ENCODE results near the gene EIF4G3. TPM values are rescaled to one million over a fixed set of nuclear protein-coding genes. Genes with fewer than 3 reads are reported as not detected.

The EIF4G3 gene
- total and polyA plus RNA-seq, 10 of the 15 experiments (the other 5 are each of a cell fraction or from before 2014, with no cell fraction given) = 7.4 to 45.1 (median 29.1) TPM

DNA sequence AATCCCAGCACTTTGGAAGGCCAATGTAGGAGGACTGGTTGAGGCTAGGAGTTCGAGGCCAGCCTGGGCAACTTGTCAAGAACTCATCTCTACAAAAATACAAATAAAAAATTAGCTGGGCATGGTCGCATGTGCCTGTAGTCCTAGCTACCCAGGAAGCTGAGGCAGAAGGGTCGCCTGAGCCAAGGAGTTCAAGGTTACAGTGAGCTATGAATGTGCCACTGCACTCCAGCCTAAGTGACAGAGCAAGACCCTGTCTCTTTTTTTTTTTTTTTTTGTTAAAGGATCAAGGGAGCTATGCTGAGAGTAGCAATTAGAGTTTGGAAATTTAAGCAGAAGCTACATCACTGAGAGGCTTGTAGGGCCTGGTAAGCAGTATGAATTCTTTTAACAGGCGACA lies 70.9 kb downstream of the EIF4G3 start:
- Histone ChIP-seq H3K4me1 (ENCODE audit: control insufficient read depth, insufficient read depth, low read length) (no peaks in the 10 kb centered on the region), H3K9me3 (replicated peaks; ENCODE audit: control insufficient read depth, insufficient read depth, low read length) (no peaks in the 10 kb centered on the region), H3K9ac (ENCODE audit: control insufficient read depth, insufficient read depth, low read length) (no peak overlapping the region), H3K79me2 (ENCODE audit: control insufficient read depth, insufficient read depth, low read length) (no peaks in the 10 kb centered on the region), H3K4me3 (no peak overlapping the region), H3K27ac (ENCODE audit: control insufficient read depth, insufficient read depth) (no peak overlapping the region), H3K4me2 (ENCODE audit: control insufficient read depth, insufficient read depth) (no peak overlapping the region), H3K27me3 (replicated peaks in 1 of 2; ENCODE audit: control insufficient read depth in 2 of 2, insufficient read depth in 2 of 2, low read length in 1 of 2) (no peaks in the 10 kb centered on the region), H3K36me3 (ENCODE audit: control insufficient read depth in 2 of 2, insufficient read depth in 2 of 2, low read length in 1 of 2) (no peaks in the 10 kb centered on the region; a peak in 1 of 4 replicates), H2AFZ (ENCODE audit: control insufficient read depth, low read depth, low read length) (no peak overlapping the region), H4K20me1 (ENCODE audit: control insufficient read depth, insufficient read depth) (no peaks in the 10 kb centered on the region)
- ChIA-PET RAD21 (ENCODE audit: unreplicated experiment) (interaction anchor here (0.6 kb wide), 1 partner anchor 142 kb away, joined by 3 read pairs; no protein-coding TSS in a partner anchor), CTCF (interaction anchor here (0.6 kb wide), 1 partner anchor 75 kb away, joined by 3 read pairs; no protein-coding TSS in a partner anchor), SMC1A (ENCODE audit: uncharacterized antibody, unreplicated experiment) (interaction anchor here (0.6 to 0.8 kb wide), 3 partner anchors 10 to 108 kb away, joined by 3 read pairs; no protein-coding TSS in a partner anchor), POLR2A (interaction anchor here (0.5 to 0.7 kb wide), 3 partner anchors 24 to 1480 kb away, joined by 3 to 4 read pairs (median 4); no protein-coding TSS in a partner anchor)
- 88% methylated on average over 4 of the region's 4 CpGs for WGBS (ENCODE audit: insufficient coverage, insufficient replicate concordance, low lambda C conversion rate, missing lambda C conversion rate)
- intact Hi-C loops (cut with micrococcal nuclease; ENCODE audit: unreplicated experiment) (no loop called here), in situ Hi-C loops (cut with MboI) (no loop called here)
- TF ChIP-seq ZZZ3 (IDR thresholded peaks at IDR 0.05; ENCODE audit: control insufficient read depth, insufficient read length, low read depth) (no peak), MYB (IDR thresholded peaks at IDR 0.05; ENCODE audit: borderline replicate concordance, low read depth, low read length) (no peak), BHLHE40 (IDR thresholded peaks at IDR 0.05; ENCODE audit: borderline replicate concordance in 1 of 2, low read depth in 2 of 2, low read length in 1 of 2) (no peak), TBL1XR1 (IDR thresholded peaks at IDR 0.05; ENCODE audit: low read depth, low read length) (no peak), MEF2B (IDR thresholded peaks at IDR 0.05; ENCODE audit: partially characterized antibody, poor library complexity, severe bottlenecking) (no peak), POLR2AphosphoS5 (IDR thresholded peaks at IDR 0.05; ENCODE audit: low read length) (no peak), BCL3 (IDR thresholded peaks at IDR 0.05; ENCODE audit: borderline replicate concordance, insufficient read depth, low read depth, low read length, poor library complexity, severe bottlenecking) (no peak), RUNX3 (IDR thresholded peaks at IDR 0.05; ENCODE audit: low read length) (no peak), TAF1 (IDR thresholded peaks at IDR 0.05; ENCODE audit: borderline replicate concordance, low read depth, low read length) (no peak), IKZF2 (IDR thresholded peaks at IDR 0.05) (no peak), CHD1 (IDR thresholded peaks at IDR 0.05; ENCODE audit: low read depth, low read length) (no peak), HDAC6 (IDR thresholded peaks at IDR 0.05; ENCODE audit: unreplicated experiment) (no peak), CEBPB (IDR thresholded peaks at IDR 0.05; ENCODE audit: borderline replicate concordance in 1 of 2, low read depth in 2 of 2, low read length in 2 of 2) (no peak), POLR2AphosphoS2 (IDR thresholded peaks at IDR 0.05; ENCODE audit: low read depth, low read length) (no peak)
- TF ChIP-seq, protein P1, sequence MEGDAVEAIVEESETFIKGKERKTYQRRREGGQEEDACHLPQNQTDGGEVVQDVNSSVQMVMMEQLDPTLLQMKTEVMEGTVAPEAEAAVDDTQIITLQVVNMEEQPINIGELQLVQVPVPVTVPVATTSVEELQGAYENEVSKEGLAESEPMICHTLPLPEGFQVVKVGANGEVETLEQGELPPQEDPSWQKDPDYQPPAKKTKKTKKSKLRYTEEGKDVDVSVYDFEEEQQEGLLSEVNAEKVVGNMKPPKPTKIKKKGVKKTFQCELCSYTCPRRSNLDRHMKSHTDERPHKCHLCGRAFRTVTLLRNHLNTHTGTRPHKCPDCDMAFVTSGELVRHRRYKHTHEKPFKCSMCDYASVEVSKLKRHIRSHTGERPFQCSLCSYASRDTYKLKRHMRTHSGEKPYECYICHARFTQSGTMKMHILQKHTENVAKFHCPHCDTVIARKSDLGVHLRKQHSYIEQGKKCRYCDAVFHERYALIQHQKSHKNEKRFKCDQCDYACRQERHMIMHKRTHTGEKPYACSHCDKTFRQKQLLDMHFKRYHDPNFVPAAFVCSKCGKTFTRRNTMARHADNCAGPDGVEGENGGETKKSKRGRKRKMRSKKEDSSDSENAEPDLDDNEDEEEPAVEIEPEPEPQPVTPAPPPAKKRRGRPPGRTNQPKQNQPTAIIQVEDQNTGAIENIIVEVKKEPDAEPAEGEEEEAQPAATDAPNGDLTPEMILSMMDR (IDR thresholded peaks at IDR 0.05 in 2 of 3, conservative IDR thresholded peaks at IDR 0.05 in 1 of 3; ENCODE audit: control insufficient read depth in 2 of 3, extremely low read depth in 1 of 3, insufficient read depth in 1 of 3, low read depth in 3 of 3, low read length in 3 of 3) = no peak
- TF ChIP-seq, protein P2, sequence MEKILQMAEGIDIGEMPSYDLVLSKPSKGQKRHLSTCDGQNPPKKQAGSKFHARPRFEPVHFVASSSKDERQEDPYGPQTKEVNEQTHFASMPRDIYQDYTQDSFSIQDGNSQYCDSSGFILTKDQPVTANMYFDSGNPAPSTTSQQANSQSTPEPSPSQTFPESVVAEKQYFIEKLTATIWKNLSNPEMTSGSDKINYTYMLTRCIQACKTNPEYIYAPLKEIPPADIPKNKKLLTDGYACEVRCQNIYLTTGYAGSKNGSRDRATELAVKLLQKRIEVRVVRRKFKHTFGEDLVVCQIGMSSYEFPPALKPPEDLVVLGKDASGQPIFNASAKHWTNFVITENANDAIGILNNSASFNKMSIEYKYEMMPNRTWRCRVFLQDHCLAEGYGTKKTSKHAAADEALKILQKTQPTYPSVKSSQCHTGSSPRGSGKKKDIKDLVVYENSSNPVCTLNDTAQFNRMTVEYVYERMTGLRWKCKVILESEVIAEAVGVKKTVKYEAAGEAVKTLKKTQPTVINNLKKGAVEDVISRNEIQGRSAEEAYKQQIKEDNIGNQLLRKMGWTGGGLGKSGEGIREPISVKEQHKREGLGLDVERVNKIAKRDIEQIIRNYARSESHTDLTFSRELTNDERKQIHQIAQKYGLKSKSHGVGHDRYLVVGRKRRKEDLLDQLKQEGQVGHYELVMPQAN (conservative IDR thresholded peaks at IDR 0.05) = no peak
- TF ChIP-seq, protein P3, sequence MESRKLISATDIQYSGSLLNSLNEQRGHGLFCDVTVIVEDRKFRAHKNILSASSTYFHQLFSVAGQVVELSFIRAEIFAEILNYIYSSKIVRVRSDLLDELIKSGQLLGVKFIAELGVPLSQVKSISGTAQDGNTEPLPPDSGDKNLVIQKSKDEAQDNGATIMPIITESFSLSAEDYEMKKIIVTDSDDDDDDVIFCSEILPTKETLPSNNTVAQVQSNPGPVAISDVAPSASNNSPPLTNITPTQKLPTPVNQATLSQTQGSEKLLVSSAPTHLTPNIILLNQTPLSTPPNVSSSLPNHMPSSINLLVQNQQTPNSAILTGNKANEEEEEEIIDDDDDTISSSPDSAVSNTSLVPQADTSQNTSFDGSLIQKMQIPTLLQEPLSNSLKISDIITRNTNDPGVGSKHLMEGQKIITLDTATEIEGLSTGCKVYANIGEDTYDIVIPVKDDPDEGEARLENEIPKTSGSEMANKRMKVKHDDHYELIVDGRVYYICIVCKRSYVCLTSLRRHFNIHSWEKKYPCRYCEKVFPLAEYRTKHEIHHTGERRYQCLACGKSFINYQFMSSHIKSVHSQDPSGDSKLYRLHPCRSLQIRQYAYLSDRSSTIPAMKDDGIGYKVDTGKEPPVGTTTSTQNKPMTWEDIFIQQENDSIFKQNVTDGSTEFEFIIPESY (IDR thresholded peaks at IDR 0.05) = no peak
- FAIRE-seq (no peak), ATAC-seq (no peak), DNase-seq (ENCODE audit: low read depth, low spot score) (no peak)
- BruUV-seq (replicated peaks) = no TSS peak

Data from GM12878 (cell line).